Keratinocyte (primary cell): ENCODE results near the gene F2.

ENCODE experiments used
- EZH2 ChIP-seq: IDR thresholded peaks from one replicate; pipeline ENCODE4 v1.6.1; 2012; ENCODE audit warnings: inconsistent platforms, mild to moderate bottlenecking, low read length, moderate library complexity
- TF ChIP-seq, protein P1 (sequence below), 3 experiments: IDR thresholded peaks in 1 of 3; conservative IDR thresholded peaks in 1 of 3; optimal IDR thresholded peaks in 1 of 3; 2 replicates in 2 of 3; 3 replicates in 1 of 3; pipeline versions ENCODE3 to v1.5.1; 2011; ENCODE audit warnings: low read length in 3 of 3, mild to moderate bottlenecking in 3 of 3, moderate library complexity in 2 of 3, control low read depth in 1 of 3, inconsistent platforms in 1 of 3; ENCODE audit not compliant: insufficient read depth in 2 of 3; ENCODE audit errors: extremely low read depth in 1 of 3

DNA sequence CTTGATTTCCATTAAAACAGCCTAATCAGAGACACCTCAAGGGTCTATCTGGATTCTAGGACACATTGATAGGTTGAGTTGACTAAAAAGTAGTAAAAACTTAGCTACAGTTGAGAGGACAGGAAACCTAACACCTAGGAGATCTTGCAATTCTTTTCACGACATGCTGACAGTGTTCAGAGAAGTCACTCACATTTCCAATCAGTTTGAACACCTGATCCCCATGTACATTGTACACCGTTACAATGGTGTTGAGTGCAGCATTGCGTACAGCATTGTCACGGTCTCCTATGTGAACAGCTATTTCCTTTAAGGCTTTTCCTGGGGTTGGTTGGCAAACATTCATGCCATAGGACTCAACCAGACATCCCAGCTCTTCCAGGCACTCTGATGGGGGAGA lies 42.8 kb downstream of the F2 start:
- TF ChIP-seq, protein P1, sequence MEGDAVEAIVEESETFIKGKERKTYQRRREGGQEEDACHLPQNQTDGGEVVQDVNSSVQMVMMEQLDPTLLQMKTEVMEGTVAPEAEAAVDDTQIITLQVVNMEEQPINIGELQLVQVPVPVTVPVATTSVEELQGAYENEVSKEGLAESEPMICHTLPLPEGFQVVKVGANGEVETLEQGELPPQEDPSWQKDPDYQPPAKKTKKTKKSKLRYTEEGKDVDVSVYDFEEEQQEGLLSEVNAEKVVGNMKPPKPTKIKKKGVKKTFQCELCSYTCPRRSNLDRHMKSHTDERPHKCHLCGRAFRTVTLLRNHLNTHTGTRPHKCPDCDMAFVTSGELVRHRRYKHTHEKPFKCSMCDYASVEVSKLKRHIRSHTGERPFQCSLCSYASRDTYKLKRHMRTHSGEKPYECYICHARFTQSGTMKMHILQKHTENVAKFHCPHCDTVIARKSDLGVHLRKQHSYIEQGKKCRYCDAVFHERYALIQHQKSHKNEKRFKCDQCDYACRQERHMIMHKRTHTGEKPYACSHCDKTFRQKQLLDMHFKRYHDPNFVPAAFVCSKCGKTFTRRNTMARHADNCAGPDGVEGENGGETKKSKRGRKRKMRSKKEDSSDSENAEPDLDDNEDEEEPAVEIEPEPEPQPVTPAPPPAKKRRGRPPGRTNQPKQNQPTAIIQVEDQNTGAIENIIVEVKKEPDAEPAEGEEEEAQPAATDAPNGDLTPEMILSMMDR (optimal IDR thresholded peaks at IDR 0.05 in 1 of 3, IDR thresholded peaks at IDR 0.05 in 1 of 3, conservative IDR thresholded peaks at IDR 0.05 in 1 of 3; ENCODE audit: extremely low read depth in 1 of 3, insufficient read depth in 2 of 3, low read length in 3 of 3), result no peak
- no peak for TF ChIP-seq EZH2
